GM13976 (cell line): ENCODE measurements around the gene NGDN.

Experiments
- DNase-seq: peaks from one replicate; pipeline ENCODE4 v3.0.0; 2012; ENCODE audit warnings: low spot score
- CTCF ChIP-seq: IDR thresholded peaks from 2 replicates; pipeline ENCODE4 v1.5.1; 2012; ENCODE audit warnings: borderline replicate concordance, mild to moderate bottlenecking; ENCODE audit not compliant: insufficient read depth; ENCODE audit errors: extremely low read depth, missing control alignments, control extremely low read depth
- in situ Hi-C: fragments of 300-500 bp; cut with MboI; formaldehyde crosslinking; loops from one replicate; pipeline ENCODE4 v1.12.0; 2022; ENCODE audit warnings: low sequenced_read_pairs, mixed read lengths, inconsistent platforms; ENCODE audit not compliant: unreplicated experiment

NGDN gene

GRCh38 chr14:23470947-23471346, 1.4 kb downstream of the NGDN start:
- no peak for DNase-seq
- in situ Hi-C loops = no loop called here
- no peak for TF ChIP-seq CTCF

DNA sequence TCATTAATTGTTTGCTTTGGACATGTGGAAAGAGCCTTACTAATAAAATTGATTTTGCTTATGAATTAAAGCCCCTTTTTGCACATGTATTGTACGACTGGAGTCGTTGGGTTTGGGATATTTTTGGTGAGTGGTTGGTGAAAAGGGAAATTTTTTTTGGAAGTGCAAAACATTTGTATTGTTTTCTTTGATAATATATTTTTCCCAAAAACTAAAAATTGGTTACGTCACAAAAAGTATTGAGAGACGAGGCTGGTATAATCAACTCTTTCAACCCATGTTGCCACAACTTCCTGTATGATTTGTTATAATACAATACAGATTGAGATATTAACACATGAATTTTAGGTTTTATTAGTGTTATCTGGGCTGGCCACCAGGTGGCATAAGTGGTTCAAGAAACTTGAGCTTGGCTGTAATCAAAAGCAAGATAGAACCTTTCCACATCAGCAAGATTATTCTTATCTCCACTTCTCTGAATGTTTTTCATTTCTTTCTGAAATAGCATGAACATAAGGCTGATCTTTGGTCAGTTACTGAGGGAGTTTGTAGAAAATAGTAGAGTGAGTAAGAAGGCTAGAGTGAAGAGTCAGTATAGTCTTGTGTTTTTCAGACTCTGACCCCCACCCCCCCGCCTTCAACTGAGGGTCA, 8.7 kb downstream of the NGDN start:
- peak; percentile 52 for DNase-seq
- in situ Hi-C loops = no loop called here
- peak; percentile 12 for TF ChIP-seq CTCF

DNA sequence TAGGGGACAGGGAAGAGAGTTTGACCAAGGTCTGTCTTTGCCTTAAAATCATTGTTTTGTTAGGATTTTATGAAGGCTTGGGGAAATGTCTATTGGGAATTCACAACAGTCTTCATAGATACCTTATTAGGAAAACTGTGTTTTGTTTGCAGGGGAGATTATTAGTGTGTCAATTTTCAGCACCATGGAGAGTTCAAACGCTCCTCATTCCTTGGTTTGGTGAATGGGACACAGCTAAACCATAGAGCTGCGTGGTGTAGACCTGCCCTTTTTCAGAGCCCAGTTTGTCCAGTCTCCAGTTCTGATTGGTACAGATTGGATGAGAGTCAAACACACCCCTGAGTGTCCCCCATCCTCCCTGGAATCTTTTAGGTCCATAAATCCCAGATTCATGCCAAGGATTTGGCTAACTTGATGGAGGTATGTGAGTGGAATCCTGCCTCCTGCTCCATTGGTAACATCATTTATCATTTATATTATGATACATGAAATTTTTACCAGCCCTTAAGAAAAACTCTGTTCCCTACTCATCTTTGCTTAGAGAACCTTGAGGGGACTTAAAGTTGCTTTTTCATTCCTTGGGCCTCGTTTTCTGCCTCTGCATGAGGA, 12.0 kb downstream of the NGDN start:
- no peak for DNase-seq
- in situ Hi-C loops = loop anchor here (10.0 kb wide), 1 partner anchor 63 kb away; no protein-coding TSS in a partner anchor
- no peak for TF ChIP-seq CTCF

- in situ Hi-C loops = loop anchor here (10.0 kb wide), 1 partner anchor 63 kb away; no protein-coding TSS in a partner anchor
Measured at GRCh38 chr14:23481979-23482822, 12.7 kb downstream of the NGDN start.

DNA sequence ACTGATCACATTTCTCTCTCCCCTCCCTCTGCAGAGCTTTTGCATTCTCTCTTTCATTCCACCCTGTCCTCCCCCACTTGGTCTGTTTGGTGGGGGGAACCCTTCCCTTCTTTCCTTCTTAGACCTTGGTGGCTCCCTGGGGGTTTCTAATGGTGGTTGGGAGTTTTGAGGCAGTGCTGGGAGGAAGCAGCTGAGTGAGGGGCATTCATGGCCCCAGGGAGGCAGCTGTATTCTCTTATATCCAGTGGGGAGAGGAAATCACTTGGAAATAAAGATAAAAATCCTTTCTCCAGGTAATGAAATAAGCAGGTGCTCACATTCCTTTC, 13.3 kb downstream of the NGDN start:
- TF ChIP-seq CTCF = no peak
- DNase-seq = no peak
- in situ Hi-C loops = loop anchor here (10.0 kb wide), 1 partner anchor 62 kb away; no protein-coding TSS in a partner anchor

More at GRCh38 chr14:23481979-23482822, 12.7 kb downstream of the NGDN start:
- no peak for DNase-seq
- TF ChIP-seq CTCF = no peak

GRCh38 chr14:23483236-23483854, 13.8 kb downstream of the NGDN start:
- DNase-seq = peak; percentile 47
- peak; percentile 20 for TF ChIP-seq CTCF
- in situ Hi-C loops = loop anchor here (10.0 kb wide), 1 partner anchor 61 kb away; no protein-coding TSS in a partner anchor
